Lung (tissue), 12 donors: ENCODE results near the gene VEGFC. TPM values are rescaled to one million over a fixed set of nuclear protein-coding genes. Genes with fewer than 3 reads are reported as not detected.

ENCODE experiments used
- ATAC-seq: fragments of 200-7000 bp; cut with Tn5 transposase; one replicate; pipeline ENCODE4 v1.9.1; 2020; ENCODE audit warnings: moderate number of reproducible peaks; ENCODE audit not compliant: insufficient read depth, low FRiP score
- DNase-seq, 3 donors: peaks; one replicate each; pipeline ENCODE4 v3.0.0-alpha.2; 2013 to 2017
- H3K27ac ChIP-seq, 2 donors: one replicate each; pipeline ENCODE4 v1.5.1; 2013; ENCODE audit warnings: mild to moderate bottlenecking in 2 of 2, moderate library complexity in 2 of 2, control low read depth in 1 of 2, inconsistent platforms in 1 of 2, low read depth in 1 of 2, low read length in 1 of 2
- H3K27me3 ChIP-seq, 3 donors: one replicate each; pipeline ENCODE4 v1.5.1; 2013; ENCODE audit warnings: low read length in 2 of 3; ENCODE audit not compliant: control insufficient read depth in 3 of 3, insufficient read depth in 3 of 3
- H3K36me3 ChIP-seq, 4 donors: one replicate each; pipeline ENCODE4 v1.5.1; 2013; ENCODE audit warnings: low read length in 4 of 4, mild to moderate bottlenecking in 1 of 4, moderate library complexity in 1 of 4; ENCODE audit not compliant: control insufficient read depth in 4 of 4, insufficient read depth in 4 of 4
- H3K4me1 ChIP-seq, 5 donors: one replicate each; pipeline ENCODE4 v1.5.1; 2013; ENCODE audit warnings: low read length in 5 of 5, mild to moderate bottlenecking in 2 of 5, moderate library complexity in 1 of 5; ENCODE audit not compliant: control insufficient read depth in 5 of 5, insufficient read depth in 5 of 5
- H3K4me3 ChIP-seq: one replicate; pipeline ENCODE4 v1.5.1; 2013; ENCODE audit warnings: mild to moderate bottlenecking, control low read depth, moderate library complexity
- H3K9ac ChIP-seq, 2 donors: one replicate each; pipeline ENCODE4 v1.5.1; 2013; ENCODE audit warnings: low read length in 2 of 2, control low read depth in 1 of 2; ENCODE audit not compliant: insufficient read depth in 1 of 2
- H3K9me3 ChIP-seq, 4 donors: one replicate each; pipeline ENCODE4 v1.5.1; 2013; ENCODE audit warnings: low read length in 3 of 4, mild to moderate bottlenecking in 1 of 4, moderate library complexity in 1 of 4; ENCODE audit not compliant: control insufficient read depth in 4 of 4, insufficient read depth in 3 of 4
- CTCF ChIP-seq: IDR thresholded peaks from 2 replicates; pipeline ENCODE4 v1.5.1; 2012; ENCODE audit warnings: mild to moderate bottlenecking; ENCODE audit errors: control extremely low read depth, extremely low read depth
- WGBS, 2 donors: extraction: QIAGEN DNeasy Blood & Tissue Kit; methylation state at CpG; one replicate each; pipeline ENCODE4 v1.1.7; 2013; 5-methylcytosine and 5-hydroxymethylcytosine counted together
- polyA plus RNA-seq, 2 donors: library from polyadenylated mRNA; stranded (reverse); fragments of 200-250 nt; gene quantifications; one replicate each; pipeline ENCODE4 v1.2.1, GENCODE V29; 2013
- total RNA-seq, 2 donors: library from RNA; depleted of rRNA in 1 of 2; stranded (reverse); fragments of >200 nt in 1 of 2; gene quantifications; one replicate each; pipeline ENCODE4 v1.2.1, GENCODE V29; 2014 to 2021
- donor health status: control.
- donor health status: control.
- donor health status: Bipolar disorder and iron deficiency.
- donor health status: healthy.
- donor health status: DM: yes; HTN: yes; CAD: no.

VEGFC gene
- total and polyA plus RNA-seq, 4 donors, result 4.4 to 22.5 (median 11.1) TPM

- H3K4me1 ChIP-seq, result peaks cover 0 to 27% (median 7%) of the 10 kb centered on the region in 5 donors
- WGBS, 2 donors, result 61 to 72% methylated on average over 4 of the region's 4 CpGs
- ATAC-seq, result no peak
- DNase-seq, result no peak
- H3K27ac ChIP-seq, result no peak overlapping the region
- H3K9ac ChIP-seq, result no peak overlapping the region
- peaks cover 0 to 3% (median 0%) of the 10 kb centered on the region in 3 donors for H3K27me3 ChIP-seq
- H3K36me3 ChIP-seq, result no peaks in the 10 kb centered on the region
- TF ChIP-seq CTCF, result no peak
- no peak overlapping the region for H3K4me3 ChIP-seq
- no peaks in the 10 kb centered on the region for H3K9me3 ChIP-seq
Measured at GRCh38 chr4:176774852-176775251, 17.9 kb downstream of the VEGFC start.

GRCh38 chr4:176769514-176769913, 23.2 kb downstream of the VEGFC start:
- DNase-seq, result no peak
- Histone ChIP-seq H3K27me3 (peaks cover 0 to 3% (median 0%) of the 10 kb centered on the region in 3 donors), H3K9me3 (peaks cover 0 to 3% (median 1%) of the 10 kb centered on the region in 4 donors), H3K36me3 (peaks cover 0 to 8% (median 1%) of the 10 kb centered on the region in 4 donors), H3K9ac (no peak overlapping the region), H3K4me1 (no peaks in the 10 kb centered on the region), H3K27ac (no peak overlapping the region), H3K4me3 (no peak overlapping the region)
- ATAC-seq, result no peak
- no peak for TF ChIP-seq CTCF
- 76 to 88% methylated on average over 2 of the region's 2 CpGs for WGBS, 2 donors

- H3K36me3 ChIP-seq, result peaks cover 0 to 8% (median 1%) of the 10 kb centered on the region in 4 donors
- no peaks in the 10 kb centered on the region for H3K4me1 ChIP-seq
- ATAC-seq (peak; percentile 53), DNase-seq (no peak)
- peaks cover 0 to 3% (median 1%) of the 10 kb centered on the region in 4 donors for H3K9me3 ChIP-seq
- no peak overlapping the region for H3K4me3 ChIP-seq
- peaks cover 0 to 3% (median 0%) of the 10 kb centered on the region in 3 donors for H3K27me3 ChIP-seq
- 75 to 98% methylated on average over 1 of the region's 1 CpG for WGBS, 2 donors
- H3K9ac ChIP-seq, result no peak overlapping the region
- no peak for TF ChIP-seq CTCF
- H3K27ac ChIP-seq, result no peak overlapping the region
Measured at GRCh38 chr4:176767183-176767582, 25.5 kb downstream of the VEGFC start.
